GM18873 (cell line): Measurements from ENCODE around the gene KRT17.
"Not testable (repeated sequence)": the region's sequence is repeated elsewhere in the genome, so short reads cannot be mapped to it uniquely, and the experiment has no call there.

Source experiments
- ATAC-seq: cut with Tn5 transposase; IDR thresholded peaks from one replicate; pipeline ENCODE4 v1.9.1; 2021; ENCODE audit warnings: mild to moderate bottlenecking, moderate library complexity, moderate number of reproducible peaks; ENCODE audit not compliant: unreplicated experiment, low FRiP score

The KRT17 gene

DNA sequence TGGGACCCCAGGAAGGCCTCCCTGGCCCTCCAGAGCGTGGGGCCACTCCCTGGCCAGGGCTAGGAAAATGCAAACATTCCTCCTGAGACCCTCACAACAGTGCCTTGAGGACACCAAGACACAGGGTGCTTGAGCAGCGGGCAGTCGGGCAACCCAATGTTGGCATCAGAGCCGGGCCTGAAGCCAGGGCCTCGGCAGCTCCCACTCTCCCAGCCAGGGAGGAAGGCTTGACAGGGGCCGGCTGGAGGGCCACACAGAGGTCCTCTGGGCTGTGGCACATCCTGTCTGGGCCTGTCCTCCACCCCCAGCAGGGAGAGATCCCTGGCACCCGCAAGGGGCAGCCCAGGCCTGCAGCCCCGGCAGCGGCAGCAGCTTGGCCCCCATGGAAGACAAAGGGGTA, 12.3 kb upstream of the KRT17 start:
- no peak for ATAC-seq

DNA sequence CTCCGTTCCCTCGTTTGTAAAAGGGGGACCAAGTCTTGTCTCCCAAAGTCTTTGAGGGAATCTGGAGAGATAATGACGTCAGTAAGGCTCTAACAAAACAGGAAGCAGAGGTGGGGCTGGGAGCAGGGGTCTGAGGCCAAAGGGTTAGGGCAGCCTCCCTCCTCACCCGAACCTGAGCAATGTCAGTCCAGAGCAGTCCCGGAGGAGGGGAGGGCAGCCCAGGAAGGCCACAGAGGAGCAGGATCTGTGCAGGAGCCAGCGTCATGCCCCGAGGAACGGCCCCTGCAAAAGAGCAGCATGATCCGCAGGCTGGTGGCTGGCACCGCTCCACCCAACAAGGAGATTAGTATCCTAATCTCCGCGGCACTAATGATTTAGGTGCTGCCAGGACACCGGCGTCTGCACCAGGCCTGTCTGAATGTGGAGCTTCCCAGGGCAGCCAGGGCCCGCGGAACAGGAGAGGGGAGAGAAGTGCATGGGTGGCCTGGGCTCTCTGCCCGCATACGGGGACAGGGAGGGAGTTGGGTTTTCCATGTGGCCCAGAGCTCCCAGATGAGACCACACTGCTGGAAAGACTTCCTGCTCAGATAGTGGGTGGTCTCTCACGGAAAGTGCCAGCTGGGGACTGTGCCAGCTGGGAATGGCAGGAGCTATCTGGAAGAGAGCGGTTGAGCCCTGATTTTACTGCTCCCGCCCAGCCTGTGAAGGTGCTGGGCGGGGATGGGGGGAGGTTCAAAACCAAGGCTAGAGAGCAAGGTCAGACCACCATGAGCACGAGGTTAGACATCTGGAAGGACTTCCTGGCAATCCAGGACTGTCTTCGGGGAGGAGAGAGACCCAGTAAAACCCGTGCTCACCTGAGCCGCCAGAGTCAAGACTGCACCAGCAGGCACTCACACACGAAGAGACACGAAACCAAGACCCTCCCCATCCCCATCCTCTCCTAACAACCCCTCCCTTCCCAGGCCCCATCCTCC, 11.0 kb upstream of the KRT17 start:
- ATAC-seq: no peak

GRCh38 chr17:41634639-41635038, 10.3 kb upstream of the KRT17 start:
- ATAC-seq: no peak

- no peak for ATAC-seq
These were observed 9.3 kb upstream of the KRT17 start for GRCh38 chr17:41633556-41634199.

GRCh38 chr17:41632482-41633105, 8.2 kb upstream of the KRT17 start:
- no peak for ATAC-seq

GRCh38 chr17:41631898-41632285, 7.5 kb upstream of the KRT17 start:
- no peak for ATAC-seq

- no peak for ATAC-seq
These were observed 6.9 kb upstream of the KRT17 start for GRCh38 chr17:41631025-41631897.

- no peak for ATAC-seq
These were observed 5.7 kb upstream of the KRT17 start for GRCh38 chr17:41629826-41630670.

DNA sequence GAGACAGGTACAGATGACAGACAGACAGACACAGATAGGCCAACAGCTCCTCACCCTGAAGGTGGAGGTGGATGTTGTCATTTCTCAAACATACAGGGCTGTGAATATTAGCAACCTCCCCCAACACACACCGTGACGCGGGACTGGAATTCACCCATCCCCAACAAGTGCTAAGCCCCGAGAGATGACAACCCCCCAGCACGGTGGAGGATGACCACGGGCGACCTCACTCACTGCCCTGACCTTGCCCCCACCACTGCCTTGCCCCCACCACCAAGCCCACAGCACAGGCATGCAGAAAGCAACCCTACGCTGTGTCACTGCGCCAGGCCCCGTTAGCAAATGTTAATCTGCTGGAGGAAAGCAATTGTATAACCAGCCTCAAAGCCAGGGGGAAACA, 4.9 kb upstream of the KRT17 start:
- ATAC-seq: no peak

GRCh38 chr17:41628621-41629255, 4.4 kb upstream of the KRT17 start:
- ATAC-seq: not testable (repeated sequence)

GRCh38 chr17:41628073-41628370, 3.6 kb upstream of the KRT17 start:
- ATAC-seq: not testable (repeated sequence)

- ATAC-seq: no peak
These were observed 3.1 kb upstream of the KRT17 start for GRCh38 chr17:41627316-41628072.

DNA sequence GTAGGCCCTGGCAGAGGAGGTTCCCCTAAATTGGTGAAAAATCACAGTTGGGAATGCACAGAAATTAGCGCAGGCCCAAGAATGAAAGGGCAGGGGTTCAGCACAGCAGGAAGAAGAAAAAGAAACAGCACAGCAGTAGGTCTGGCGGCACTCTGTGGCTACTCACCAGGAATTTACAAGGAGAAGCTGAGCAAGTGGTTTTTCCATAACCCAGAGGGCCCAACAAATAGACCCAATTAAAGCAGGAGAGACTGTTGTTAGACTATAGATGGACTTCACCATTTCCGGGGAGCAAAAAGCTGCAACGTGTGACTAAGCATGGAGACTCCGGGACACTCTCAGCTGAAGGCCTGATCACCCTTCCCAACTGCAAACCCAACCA, 2.5 kb upstream of the KRT17 start:
- ATAC-seq: not testable (repeated sequence)

DNA sequence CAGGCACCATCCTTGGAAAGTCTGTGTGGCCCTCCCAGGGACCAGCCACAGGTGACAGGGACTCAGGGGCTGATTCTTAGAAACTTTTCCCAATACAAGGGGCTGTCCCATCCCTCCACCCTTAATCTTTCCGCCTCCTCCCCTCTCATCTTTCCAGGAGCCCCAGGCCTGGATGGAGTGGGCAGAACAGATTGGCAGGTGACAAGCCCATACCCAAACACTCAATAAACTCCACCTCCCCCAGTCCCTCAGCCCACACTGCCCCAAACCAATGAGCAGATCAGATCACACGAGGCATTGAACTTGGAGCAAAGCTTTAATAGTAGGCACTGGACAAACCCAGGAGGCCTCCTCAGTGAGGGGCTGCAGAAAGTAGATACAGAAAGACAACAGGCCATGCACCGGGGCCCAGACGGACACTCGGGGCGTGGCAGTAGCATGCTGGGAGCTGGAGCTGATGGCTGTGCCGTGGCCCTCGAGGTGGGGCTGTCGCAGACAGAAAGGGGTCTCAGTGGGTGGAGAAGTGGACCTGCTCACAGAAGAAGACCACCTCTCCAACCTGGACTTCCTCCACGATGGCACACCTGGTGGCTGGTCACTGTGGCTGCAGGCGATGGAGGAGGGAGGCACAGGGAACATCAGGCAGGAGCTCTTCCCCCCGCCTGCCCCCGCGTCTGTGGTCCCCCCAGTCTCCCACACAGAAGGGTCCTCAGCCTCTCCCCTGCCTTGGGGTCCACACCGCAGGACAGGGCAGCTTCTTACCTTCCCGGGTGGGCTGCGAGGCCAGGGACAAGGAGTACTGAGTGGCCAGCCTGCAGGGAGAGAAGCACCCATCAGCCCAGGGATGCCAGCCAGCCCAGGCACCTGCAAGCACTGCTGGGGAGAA, 1.9 kb upstream of the KRT17 start:
- not testable (repeated sequence) for ATAC-seq

DNA sequence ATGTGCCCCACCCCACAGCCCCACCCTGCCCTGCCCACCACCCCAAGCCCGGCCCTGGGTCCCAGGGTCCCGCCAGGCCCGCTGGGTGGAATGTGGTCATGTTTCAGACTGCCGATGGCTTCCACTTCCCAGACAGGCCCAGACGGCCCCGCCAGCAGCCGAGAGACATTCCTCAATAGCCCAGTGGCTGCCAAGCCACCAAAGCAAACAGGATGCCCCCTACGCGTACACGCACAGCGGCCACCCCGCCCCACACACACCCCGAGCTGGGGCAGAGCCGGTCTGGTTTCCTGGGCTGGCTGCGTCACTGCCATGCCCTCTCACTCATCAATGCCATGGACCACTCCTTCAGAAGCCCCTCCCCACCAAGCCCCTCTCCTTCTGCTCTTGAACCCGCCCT, 1.2 kb upstream of the KRT17 start:
- ATAC-seq: no peak

DNA sequence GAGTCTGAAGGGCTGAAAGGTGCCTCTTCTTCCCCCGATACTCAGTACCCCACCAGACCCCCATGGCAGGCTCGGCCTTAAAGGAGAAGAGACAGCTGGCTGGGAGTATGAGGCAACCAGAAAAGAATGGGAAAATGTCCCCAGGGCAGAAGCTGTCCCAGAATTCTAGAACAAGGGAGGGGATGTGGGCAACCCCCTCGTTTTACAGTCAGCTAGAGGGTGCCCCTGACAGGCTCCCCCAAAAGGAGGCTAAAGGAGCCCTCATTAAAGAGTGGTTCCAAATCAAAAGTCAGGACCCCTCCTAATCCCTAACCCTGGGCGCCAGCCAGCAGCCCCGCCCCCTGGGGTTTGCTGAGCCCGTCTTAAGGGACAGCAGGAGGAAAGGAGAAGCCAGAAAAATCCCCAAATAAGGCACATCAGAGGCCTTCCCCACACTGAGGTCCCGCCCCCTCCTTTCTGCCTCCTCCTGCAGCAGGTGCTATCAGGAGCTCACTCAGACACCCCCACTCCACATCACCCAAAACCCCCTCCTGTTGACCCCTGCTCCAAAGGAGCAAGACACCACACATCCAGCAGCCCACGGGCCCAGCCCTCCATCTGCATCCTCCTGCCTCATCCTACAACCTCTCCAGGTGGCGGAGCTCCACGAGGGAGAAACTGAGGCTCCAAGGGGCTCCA, 1.1 kb downstream of the KRT17 start:
- not testable (repeated sequence) for ATAC-seq
